Spleen (tissue), 7 donors: ENCODE measurements around the gene AGAP2.

Source experiments
- CTCF ChIP-seq, 11 experiments: fragments of 200-600 bp in 7 of 11; fragments of 450-650 bp in 4 of 11; sonication (generic) in 4 of 11; IDR thresholded peaks in 8 of 11; conservative IDR thresholded peaks in 3 of 11; 1 replicate in 7 of 11; 2 replicates in 4 of 11; pipeline versions ENCODE4 v1.4.0 to v1.8.0; 2016 to 2021; ENCODE audit warnings: antibody characterized with exemption in 11 of 11, inconsistent platforms in 4 of 11, mild to moderate bottlenecking in 1 of 11
- POLR2A ChIP-seq, 3 donors: fragments of 450-650 bp; IDR thresholded peaks; one replicate each; pipeline ENCODE4 v1.5.1; 2017; ENCODE audit warnings: antibody characterized with exemption in 3 of 3, mild to moderate bottlenecking in 1 of 3
- POLR2AphosphoS5 ChIP-seq, 3 donors: sonication (generic); formaldehyde crosslinking; IDR thresholded peaks; one replicate each; pipeline ENCODE4 v1.5.1; 2017; ENCODE audit warnings: antibody characterized with exemption in 3 of 3
- donor health status: DM: no; HTN: no; CAD: no; lungs with moderate emphysema.
- donor health status: DM: no; HTN: no; CAD: no.
- donor health status: DM: no; HTN: no; CAD: no.

- no peak for TF ChIP-seq CTCF (IDR thresholded peaks at IDR 0.05 in 8 of 11, conservative IDR thresholded peaks at IDR 0.05 in 3 of 11)
- no peak for TF ChIP-seq POLR2AphosphoS5 (IDR thresholded peaks at IDR 0.05)
- TF ChIP-seq POLR2A (IDR thresholded peaks at IDR 0.05): no peak
Observed at GRCh38 chr12:57769594-57769993, 31.1 kb upstream of the AGAP2 start.
